Activated CD8-positive, alpha-beta memory T cell treated with anti-CD3 and anti-CD28 coated beads, Interleukin-2, amount 50 U/mL, for 24 hours (primary cell): ENCODE data around the gene OVAAL.

Source experiments
- DNase-seq: peaks from one replicate; pipeline ENCODE4 v3.0.0-alpha.2; 2020; ENCODE audit errors: extremely low read depth

OVAAL gene

DNA sequence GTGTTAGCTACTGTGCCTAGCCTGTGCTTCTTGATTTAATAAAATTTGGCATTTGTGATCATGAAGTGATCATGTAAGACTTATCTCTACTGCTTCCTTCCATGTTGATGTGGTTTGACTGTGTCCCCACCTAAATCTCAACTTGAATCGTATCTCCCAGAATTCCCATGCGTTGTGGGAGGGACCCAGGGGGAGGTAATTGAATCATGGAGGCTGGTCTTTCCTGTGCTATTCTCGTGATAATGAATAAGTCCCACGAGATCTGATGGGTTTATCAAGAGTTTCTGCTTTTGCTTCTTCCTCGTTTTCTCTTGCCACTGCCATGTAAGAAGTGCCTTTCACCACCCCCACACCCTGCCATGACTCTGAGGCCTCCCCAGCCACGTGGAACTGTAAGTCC lies at the start of gene OVAAL:
Gene OVAAL (plus strand): TSS at position 301 of the 400 bp plus-strand sequence.
- DNase-seq, result no peak

DNA sequence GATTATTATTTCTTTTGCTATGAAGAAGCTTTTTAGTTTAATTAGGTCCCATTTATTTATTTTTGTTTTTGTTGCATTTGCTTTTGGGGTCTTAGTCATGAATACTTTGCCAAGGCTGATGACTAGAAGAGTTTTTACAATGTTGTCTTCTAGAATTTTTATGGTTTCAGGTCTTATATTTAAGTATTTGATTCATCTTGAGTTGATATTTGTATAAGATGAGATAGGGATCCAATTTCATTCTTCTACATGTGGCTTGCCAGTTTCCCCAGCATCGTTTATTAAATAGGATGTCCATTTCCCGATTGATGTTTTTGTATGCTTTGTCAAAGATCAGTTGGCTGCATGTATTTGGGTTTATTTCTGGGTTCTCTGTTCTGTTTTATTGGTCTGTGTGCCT lies 47.9 kb upstream of the OVAAL start:
- no peak for DNase-seq

DNA sequence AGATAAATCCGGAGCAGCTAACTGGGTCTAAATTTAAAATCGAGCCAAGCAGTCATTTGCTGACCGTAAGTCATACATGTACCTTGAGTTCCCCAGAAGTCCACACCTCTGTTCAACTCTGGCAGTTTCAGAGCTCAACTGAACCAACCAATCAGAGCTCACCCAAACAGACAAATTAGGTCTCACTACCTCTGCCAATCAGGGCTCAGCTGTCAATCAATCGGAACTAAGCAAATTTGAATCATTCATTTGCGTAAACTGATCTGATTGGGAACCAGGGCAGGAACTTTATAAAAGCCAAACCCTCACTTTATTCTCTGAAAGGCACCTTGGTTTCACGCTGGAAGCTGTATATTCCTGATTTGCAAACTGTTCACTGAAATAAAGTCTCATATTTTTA lies 45.2 kb upstream of the OVAAL start:
- DNase-seq, result no peak

DNA sequence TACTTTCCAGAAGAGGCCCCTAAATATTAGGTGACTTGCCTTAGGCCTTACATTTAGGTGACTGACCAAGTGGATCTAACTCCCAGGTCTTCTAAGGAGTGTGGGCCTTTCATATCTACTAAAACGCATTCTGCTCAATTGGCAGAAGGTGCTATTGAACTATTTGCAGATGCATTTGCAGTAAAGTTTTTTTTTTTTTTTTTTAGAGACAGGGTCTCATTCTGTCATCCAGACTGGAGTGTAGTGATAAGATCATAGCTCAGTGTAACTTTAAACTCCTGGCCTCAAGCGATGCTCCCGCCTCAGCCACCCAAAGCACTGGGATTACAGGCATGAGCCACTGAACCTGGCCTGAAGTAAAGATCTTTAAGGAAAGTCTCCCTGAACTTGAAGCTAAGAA lies 43.4 kb upstream of the OVAAL start:
- no peak for DNase-seq

DNA sequence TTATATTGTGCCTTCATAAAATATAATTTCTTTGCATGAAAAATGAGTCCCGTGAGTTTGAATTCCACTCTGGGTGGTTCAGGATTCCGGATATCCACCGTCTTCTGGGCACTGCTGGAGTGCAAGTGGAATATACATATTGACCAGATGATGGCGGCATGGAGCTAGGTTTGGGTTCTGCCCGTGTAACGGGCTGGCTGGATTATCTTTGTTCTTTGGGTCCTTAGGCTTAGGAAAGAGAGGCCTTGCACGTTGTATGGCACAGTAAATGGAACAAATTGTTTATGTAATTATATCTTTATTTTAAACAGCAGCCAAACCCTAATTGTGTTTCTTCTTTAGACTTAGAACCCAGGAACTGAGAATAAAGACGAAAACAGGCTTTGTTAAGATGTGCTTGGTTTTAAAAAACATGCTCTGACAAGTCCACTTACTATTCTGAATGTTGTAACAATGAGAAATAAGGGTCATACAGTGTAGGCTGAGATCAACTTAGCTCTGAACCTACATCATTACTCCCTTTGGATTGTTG lies 42.8 kb upstream of the OVAAL start:
- DNase-seq, result peak; percentile 19

DNA sequence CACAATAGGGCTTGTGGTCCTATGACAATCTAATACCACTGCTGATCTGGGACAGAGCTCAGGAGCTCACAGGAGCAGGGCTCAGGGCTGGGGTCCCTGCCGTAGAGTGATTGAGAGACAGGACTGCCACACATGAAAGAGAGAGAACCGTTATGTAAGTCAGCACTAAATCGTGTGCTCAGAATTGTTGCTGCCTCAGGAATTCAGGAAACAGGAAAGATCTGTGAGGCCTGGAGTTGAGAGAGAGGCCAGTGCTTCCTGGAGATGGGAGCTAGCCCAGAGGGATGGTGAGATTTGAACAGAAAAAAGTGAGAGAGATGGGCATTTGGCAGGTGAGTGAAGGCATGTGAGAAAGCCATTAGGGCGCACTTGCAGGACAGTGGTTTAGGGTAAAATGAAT lies 38.9 kb upstream of the OVAAL start:
- DNase-seq, result no peak

DNA sequence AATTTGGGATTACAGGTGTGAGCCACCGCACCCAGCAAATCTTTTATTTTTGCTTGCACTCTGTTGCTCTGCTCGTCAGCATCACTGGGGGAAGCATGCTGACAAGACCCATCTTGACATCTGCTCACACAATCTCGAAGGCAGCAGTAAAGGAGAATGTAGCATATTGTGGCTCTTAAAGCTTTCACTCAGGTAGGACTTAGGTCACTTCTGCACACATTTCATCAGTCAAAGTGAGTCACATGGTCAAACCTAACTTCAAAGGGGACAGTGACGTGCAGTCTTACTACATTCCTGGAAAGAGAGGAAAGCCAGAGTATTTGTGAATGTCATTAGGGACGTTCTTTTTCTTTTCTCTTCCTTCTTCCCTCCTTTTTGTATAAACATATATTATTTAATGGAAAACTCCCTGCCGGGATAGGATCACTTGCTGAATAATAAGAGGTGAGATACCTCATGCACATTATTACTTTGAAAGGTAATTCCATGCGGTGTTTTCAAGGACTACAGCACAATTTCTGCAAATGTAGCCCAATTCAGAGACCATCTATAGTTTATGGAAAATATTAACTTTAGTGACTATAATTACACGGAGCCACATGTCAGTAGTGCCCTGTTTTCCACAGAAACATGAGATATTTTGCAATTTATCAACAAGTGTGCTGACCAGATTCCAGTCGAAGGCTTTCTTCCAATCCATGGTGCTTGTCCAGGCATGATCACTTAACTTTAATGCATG lies 37.1 kb upstream of the OVAAL start:
- DNase-seq, result no peak

DNA sequence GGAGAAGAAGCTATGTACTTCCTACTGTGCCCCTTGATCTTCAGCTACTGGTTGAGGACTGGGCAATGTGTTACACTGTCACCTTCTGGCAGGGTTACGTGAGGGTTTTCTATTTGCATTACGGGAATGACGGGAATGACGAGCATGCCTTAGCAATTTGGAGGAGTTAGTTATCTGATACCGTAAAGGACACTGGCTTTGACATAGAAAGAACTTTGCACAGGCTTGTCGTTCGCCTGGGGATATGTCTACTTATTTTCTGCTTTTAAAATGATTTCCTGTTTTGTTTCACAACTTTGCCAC lies 36.6 kb upstream of the OVAAL start:
- no peak for DNase-seq

DNA sequence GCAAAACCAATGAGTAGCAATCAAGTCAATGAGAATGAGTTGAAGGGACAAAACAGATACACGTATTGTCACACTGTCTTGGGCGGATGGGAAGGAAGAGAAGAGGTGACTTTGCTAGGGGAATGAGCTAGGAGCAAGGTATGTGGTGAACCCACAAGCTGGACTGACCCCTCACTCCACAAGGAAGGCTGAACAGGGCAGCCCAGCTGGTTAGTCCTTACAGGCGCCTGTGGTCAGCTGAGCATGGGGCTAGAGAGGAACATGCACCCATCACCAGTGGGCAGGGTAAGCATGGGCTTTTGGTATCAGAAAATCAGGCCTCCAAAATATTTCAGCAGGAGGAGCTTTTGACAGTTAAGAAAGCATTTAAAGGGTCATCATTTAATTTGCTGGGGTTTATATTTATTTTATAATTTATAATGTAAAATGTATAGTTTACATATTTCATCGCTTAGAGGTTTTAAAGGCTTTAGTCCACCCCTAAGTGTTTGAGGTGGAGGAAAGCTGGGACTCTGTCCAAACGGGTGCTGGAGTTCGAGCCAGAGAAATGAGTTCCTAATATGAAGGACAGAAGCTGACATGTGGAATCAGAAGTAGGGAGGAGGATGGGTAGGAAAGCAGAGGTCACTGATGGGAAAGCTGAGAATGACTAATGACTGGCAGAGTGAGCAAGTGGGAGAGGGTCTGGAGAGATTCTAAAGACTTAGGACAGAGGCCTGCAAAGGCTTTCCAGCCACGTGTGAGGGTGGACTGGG lies 34.4 kb upstream of the OVAAL start:
- no peak for DNase-seq

DNA sequence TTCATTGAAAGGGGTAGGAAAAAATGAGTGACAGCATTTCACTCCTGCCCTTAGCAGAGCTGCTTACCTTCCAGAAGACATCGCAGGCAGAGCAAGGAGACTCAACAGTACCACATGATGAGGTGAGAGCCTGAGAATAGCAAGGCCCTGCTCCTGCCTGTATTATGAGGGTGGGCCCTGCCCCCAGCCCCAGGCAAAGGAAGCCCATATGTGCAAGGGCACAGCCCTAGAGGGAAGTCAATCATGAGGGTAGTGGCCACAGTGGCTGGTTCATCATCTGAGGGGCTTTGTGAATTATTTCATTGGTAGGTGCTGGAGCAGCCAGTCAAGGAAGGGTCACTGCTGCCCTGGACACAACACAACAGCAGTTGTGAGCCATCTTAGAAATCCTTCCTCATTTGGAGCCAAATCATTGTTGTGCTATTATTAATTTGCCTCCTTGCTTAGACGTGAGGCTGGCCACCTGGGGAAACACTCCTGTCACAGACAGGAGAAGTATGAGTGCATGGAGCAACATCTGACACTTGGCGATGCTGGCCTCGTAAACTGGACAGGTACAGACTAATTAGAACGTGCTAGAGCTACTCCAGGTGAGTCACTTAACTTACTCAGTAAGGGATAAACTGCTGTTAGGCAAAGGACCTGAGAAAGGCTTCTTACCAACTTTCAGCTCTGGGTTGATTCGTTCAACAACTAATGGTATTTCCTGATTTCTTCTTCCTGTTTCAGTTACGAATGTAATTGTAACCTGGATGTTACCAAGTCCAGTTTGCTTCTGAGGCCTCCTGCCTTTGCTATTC lies 33.6 kb upstream of the OVAAL start:
- no peak for DNase-seq

DNA sequence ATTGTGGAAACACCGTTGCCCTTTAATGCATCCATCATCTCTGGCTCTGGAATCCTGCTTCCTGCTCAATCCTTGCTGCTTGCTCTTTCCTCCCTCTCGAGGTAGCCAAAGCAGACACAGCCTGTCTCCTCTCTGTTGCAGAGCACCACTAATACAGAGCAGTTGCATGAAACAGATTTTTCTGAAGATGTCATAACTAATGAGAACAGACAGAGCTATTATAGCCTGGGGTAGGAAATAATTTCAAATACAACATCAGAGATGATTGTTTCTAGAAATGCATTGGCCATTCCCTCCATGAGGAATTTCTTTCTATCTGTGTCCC lies 33.1 kb upstream of the OVAAL start:
- DNase-seq, result no peak

DNA sequence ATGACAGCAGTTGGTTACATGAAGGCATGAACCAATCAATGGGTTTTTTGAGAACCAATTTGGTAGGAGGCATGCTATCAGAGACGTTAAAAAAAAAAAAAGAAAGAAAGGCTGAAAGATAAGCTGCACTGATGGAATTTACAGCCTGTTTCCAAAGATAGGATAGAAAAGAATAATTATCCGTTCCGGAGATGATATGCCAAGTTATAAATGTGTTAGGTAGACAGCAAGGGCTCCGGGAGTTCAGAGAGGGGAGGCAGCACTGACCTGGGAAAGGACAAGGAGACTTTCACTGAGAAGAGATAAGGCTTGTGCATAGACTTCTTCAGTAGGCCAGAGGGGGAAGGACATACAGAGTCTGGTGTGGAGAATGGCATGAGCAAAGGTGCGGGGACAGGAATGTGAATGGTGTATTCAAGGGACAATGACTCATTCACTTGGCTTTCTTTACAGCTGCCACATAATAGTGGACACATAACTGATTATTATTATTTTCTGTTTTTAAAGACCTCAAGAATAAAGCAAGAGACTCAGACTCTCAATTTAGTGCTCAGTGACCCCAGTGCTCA lies 31.6 kb upstream of the OVAAL start:
- no peak for DNase-seq

DNA sequence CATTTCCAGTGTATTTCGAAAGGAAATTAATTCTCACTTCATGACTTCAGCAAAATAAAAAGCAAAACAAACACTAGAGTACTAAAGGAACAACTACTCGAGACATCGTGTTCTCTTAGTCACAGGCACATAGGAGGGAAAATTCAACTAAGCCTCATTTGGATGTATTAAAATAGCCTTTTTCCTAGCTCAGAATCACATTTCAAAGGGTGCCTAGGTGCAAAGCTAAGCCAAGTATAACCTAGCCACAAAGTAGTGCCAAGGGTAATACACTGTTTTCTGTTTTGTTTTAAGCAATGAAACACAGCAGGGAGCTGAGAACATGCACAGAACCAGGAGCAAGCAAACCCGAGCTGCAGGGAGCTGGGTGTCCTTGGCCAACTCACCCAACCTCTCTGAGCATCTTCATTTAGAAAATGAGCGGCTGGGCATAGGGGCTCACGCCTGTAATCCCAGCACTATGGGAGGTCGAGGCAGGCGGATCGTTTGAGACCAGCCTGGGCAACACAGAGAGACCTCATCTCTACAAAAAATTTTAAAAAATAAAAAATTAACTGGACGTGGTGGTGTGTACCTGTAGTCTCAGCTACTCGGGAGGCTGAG lies 29.8 kb upstream of the OVAAL start:
- no peak for DNase-seq

DNA sequence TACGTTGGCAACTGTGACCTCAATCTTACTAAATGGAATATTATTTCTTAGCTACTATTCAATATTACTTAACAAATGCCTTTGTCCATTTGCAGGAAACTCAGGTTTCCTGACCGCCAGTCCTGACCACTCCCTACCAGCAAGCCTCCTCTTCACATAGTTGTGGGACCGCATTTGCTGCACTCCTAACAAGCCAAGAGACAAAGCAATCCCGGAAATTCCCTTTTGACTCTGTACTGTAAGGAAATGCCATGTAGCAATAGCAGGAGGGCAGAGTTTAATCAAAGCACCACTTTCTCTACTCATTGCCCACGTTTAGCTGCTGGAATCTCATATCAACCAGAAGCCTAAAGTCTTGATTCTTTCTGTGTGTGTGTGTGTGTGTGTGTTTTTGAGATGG lies 28.3 kb upstream of the OVAAL start:
- no peak for DNase-seq

DNA sequence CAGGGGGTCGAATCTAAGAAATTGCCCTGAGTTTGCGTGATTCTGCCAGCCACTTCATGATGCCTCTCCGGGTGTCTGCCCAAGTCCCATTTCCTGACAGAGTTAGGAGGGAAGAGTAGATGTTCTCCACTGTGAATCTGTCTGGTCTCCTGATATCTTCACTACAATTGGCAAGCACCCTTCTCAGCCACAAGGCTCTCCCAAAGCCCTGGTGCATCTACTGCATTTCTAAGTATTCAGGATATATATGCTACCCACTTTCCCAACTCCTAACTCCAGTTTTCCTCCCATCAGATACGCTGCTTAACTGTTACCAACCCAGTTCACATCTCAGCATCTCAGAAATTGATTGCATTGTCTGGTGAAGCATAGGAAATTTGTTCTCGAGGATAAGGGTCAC lies 25.9 kb upstream of the OVAAL start:
- DNase-seq, result no peak

DNA sequence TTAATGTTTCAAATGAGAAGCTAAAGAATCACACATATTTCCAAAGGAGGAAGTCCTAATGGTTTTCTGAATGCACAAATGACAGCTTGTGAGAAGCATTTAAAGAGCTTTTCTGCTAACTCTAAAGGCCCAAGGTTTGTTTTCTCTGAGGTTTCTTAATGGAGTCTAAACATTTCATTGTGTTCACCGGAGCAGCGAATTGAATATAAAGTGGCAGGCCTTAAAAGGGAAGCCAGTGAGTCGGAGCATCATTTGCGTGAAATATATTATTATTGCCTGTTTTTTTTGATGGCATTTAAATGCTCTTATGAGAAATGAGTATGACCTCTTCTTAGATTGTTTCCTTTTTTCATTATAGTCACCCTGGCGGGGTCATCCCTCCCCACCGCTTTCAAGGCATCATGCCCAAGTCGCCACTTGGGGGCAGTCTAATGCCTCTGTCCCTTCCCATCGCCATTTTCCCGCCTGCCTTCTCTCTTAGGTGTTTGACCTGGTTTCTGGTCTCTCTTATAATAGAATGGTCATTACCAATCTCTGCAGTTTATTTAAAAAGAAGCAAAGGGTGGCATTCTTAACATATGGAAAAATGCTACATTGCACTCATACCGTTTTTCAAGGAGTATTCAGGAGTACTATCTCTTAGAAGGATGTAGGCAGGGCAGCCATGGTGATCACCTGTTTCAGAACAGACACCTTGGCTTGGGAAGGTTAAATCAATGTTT lies 25.3 kb upstream of the OVAAL start:
- DNase-seq, result peak; percentile 14

DNA sequence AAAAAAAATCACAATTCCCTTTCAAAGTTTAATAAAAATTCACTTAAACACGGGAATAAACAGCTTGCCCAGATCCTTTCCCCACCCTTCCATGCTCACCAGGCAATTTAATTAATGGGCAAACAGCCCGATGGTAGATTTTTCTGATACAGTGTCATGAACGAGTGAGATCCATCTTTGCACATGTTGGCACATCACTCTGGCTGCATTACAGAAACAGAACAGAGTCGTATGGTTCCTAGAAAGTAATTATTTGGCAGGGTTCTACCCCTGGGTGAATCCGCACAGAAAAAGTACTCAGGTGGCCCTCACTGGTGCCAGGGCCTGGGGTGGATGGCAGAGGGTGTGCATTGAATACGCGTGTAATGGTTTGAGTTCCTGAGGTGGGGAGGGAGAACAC lies 24.6 kb upstream of the OVAAL start:
- no peak for DNase-seq

DNA sequence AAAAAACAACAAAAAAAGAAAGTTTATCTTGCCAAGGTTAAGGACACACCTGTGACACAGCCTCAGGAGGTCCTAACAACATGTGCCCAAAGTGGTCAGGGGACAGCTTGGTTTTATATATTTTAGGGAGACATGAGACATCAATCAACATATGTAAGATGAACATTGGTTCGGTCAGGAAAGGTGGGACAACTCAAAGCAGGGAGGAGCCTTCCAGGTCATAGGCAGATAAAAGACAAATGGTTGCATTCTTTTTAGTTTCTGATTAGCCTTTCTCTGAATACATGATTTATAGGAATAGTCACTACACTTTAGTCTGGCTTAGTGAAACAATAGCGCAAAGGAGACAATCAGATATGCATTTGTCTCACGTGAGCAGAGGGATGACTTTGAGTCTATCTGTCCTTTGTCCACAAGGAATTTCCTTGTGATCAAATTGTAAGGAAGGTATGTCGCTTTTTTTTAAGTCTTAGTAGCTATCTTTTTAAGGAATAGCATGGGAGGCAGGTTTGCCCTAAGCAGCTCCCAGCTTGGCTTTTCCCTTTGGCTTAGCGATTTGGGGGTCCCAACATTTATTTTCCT lies 23.3 kb upstream of the OVAAL start:
- no peak for DNase-seq

DNA sequence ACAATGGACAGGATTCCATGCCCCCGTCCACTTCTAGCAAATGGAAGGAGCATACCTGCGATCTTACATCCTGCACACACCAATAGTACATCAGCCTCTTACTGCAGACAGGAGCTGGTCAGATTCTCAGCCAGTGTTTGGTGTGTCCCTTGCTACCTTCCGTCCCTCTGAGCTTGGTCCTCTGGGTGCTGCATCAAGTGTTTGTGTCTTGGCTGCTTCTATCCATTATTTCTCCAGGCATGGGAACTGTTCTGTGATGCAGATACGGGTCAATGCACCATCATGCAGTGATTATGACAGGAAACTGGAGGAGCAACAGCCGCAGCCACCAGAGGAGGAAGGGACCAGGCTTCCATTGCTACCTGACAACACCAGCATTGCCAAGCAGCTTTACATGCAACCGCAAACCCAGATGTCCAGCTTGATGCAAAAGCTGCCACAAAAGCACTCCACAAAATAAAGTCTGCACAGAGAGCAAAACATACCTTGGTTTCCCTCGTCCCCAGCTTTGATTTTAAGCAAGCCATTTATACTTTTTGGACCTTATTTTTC lies 21.9 kb upstream of the OVAAL start:
- no peak for DNase-seq

DNA sequence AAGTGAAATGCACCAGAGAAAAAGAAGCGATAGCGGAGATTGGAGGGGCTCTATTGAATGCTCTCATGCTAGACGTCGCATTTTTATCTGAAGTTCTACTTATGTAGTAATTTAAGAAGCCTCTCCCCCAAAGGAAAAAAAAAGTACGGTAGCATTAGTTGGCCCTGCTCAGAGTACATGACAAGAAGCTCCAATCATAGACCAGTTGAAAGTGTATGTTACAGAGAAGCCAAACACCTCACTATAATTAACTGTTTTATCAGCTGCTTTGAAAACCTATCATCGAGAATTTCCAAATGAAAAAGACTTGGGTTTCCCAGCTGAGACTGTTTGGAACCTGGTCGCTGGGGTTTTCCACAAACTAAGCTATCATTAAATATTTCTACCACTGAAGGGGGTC lies 19.6 kb upstream of the OVAAL start:
- no peak for DNase-seq
